Stimulated activated CD4-positive, alpha-beta T cell treated with anti-CD3 and anti-CD28 coated beads, TNF-alpha, amount 100 ng/mL, for 48 hours (primary cell): ENCODE measurements around the gene GTSE1.

Experiments used
- DNase-seq, 3 donors: peaks; one replicate each; pipeline ENCODE4 v3.0.0-alpha.2; 2020; ENCODE audit warnings: low read depth in 3 of 3

GTSE1 gene

DNA sequence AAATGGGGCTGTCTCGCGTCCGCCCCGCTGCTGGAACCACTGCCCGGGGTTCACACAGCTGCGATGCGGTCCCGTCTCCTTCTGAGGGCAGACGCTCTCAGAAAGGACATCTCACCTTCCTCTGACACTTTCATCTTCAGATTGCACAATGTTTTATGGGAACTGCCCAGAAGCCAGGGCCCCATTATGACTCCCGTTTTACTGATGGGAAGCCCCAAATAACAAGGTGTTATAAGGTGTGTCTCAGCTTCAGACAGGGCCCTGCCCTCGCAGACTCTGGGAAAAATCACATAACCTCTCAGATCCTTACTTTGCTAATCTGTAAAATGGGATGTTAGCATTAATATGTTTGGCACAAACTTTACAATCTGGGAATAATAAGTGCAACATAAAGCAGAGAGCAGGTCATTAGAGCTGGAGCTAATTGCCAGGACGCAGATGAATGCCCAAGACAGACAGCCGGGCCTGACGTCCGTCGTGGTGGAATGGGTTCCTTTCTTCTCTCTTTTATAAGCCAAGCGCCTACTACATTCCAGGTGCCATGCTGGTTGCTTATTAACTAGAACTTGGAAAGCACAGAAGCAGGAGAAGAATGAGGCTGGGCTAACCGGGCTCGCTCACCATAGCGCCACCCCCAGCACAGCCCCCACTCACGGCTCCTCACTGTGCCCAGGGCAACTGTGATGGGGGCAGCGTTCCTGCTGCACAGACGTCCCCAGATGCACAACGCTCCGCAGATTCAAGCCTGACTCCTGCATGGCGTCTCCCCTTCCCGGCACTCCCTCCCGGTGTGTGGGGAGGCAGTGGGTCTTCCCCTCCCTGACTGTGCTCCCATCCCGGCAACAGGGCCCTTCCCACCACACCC is 82.6 kb downstream of the GTSE1 start:
- DNase-seq, result no peak

DNA sequence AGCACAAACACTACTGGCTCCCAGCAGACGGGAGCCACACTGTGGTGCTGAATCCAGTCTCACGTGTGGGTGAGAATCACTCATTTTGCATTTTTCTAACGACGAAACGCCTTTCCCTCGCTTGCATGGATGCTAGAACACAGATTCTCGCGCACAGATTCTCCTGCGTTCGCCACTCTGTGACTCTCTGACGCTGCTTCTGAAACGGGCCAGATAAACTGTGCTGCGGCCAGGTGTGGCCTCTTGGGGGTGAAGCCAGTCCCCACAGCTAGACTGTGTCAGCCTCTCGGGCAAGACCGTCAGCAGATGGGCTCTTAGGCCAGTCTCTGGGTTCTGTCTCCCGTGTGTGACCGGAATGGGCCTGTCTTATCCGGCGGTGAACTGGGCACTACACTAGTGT is 83.4 kb downstream of the GTSE1 start:
- no peak for DNase-seq
